GM12892 (cell line): Measurements from ENCODE around the gene DUSP15.

Experiments used
- POLR2A ChIP-seq: IDR thresholded peaks from 2 replicates; pipeline ENCODE4 v1.6.1; 2011; ENCODE audit warnings: low read depth, low read length, control low read depth
- TAF1 ChIP-seq: IDR thresholded peaks from 2 replicates; pipeline ENCODE4 v1.6.1; 2011; ENCODE audit warnings: low read depth, mild to moderate bottlenecking, control low read depth, low read length, borderline replicate concordance

GRCh38 chr20:31903627-31904386 is 33.5 kb upstream of the DUSP15 start:
- TF ChIP-seq TAF1 (no peak), POLR2A (no peak)
